Measurements from ENCODE around the gene TEP1.
"Not testable (repeated sequence)": the region's sequence is repeated elsewhere in the genome, so short reads cannot be mapped to it uniquely, and the experiment has no call there.

TEP1 gene

GRCh38 chr14:20386276-20386855, 26.9 kb downstream of the TEP1 start:
- DNase-seq (ENCODE audit: low read depth): no peak

- no peak for DNase-seq (ENCODE audit: low read depth)
Observed at GRCh38 chr14:20384886-20385285, 28.4 kb downstream of the TEP1 start.

- DNase-seq (ENCODE audit: low read depth): no peak
Observed at GRCh38 chr14:20384321-20384720, 29.0 kb downstream of the TEP1 start.

- DNase-seq (ENCODE audit: low read depth): no peak
Observed at GRCh38 chr14:20383636-20384035, 29.7 kb downstream of the TEP1 start.

- no peak for DNase-seq (ENCODE audit: low read depth)
Observed at GRCh38 chr14:20383032-20383431, 30.3 kb downstream of the TEP1 start.

GRCh38 chr14:20382526-20382925, 30.8 kb downstream of the TEP1 start:
- no peak for DNase-seq (ENCODE audit: low read depth)

GRCh38 chr14:20381341-20381740, 32.0 kb downstream of the TEP1 start:
- DNase-seq (ENCODE audit: low read depth): no peak

- no peak for DNase-seq (ENCODE audit: low read depth)
Observed at GRCh38 chr14:20380681-20381080, 32.6 kb downstream of the TEP1 start.

GRCh38 chr14:20379743-20380142, 33.6 kb downstream of the TEP1 start:
- no peak for DNase-seq (ENCODE audit: low read depth)

- DNase-seq (ENCODE audit: low read depth): no peak
Observed at GRCh38 chr14:20377171-20377570, 36.1 kb downstream of the TEP1 start.

GRCh38 chr14:20376071-20376588, 37.2 kb downstream of the TEP1 start:
- no peak for DNase-seq (ENCODE audit: low read depth)

GRCh38 chr14:20375471-20375870, 37.8 kb downstream of the TEP1 start:
- DNase-seq (ENCODE audit: low read depth): no peak

GRCh38 chr14:20372796-20373195, 40.5 kb downstream of the TEP1 start:
- DNase-seq (ENCODE audit: low read depth): no peak

GRCh38 chr14:20365928-20366327, 47.4 kb downstream of the TEP1 start:
- no peak for DNase-seq (ENCODE audit: low read depth)

- not testable (repeated sequence) for DNase-seq (ENCODE audit: low read depth)
Observed at GRCh38 chr14:20358474-20358873, 54.8 kb downstream of the TEP1 start.

GRCh38 chr14:20356422-20356821, 56.9 kb downstream of the TEP1 start:
- no peak for DNase-seq (ENCODE audit: low read depth)

GRCh38 chr14:20350860-20351259, 62.4 kb downstream of the TEP1 start:
- no peak for DNase-seq (ENCODE audit: low read depth)

- no peak for DNase-seq (ENCODE audit: low read depth)
Observed at GRCh38 chr14:20350282-20350681, 63.0 kb downstream of the TEP1 start.

GRCh38 chr14:20347747-20348146, 65.6 kb downstream of the TEP1 start:
- no peak for DNase-seq (ENCODE audit: low read depth)

GRCh38 chr14:20346713-20347112, 66.6 kb downstream of the TEP1 start:
- no peak for DNase-seq (ENCODE audit: low read depth)

- DNase-seq (ENCODE audit: low read depth): no peak
Observed at GRCh38 chr14:20345366-20345765, 67.9 kb downstream of the TEP1 start.

- no peak for DNase-seq (ENCODE audit: low read depth)
Observed at GRCh38 chr14:20343862-20344220, 69.5 kb downstream of the TEP1 start.

- peak; percentile 97 for DNase-seq (ENCODE audit: low read depth)
Observed at GRCh38 chr14:20343092-20343861, 70.0 kb downstream of the TEP1 start, which contains the start of gene PARP2. PARP2 (plus strand) TSS chr14:20343635; CDS start chr14:20343642, 7 bp downstream.

- DNase-seq (ENCODE audit: low read depth): no peak
Observed at GRCh38 chr14:20341646-20342045, 71.7 kb downstream of the TEP1 start.
